Activated CD8-positive, alpha-beta memory T cell treated with anti-CD3 and anti-CD28 coated beads, Interleukin-2, amount 50 U/mL, for 1 hour (primary cell): Measurements from ENCODE around the gene DENND1B.
"Not testable (repeated sequence)": the region's sequence is repeated elsewhere in the genome, so short reads cannot be mapped to it uniquely, and the experiment has no call there.

Experiments
- DNase-seq: peaks from one replicate; pipeline ENCODE4 v3.0.0-alpha.2; 2020; ENCODE audit errors: extremely low read depth

Gene DENND1B

DNA sequence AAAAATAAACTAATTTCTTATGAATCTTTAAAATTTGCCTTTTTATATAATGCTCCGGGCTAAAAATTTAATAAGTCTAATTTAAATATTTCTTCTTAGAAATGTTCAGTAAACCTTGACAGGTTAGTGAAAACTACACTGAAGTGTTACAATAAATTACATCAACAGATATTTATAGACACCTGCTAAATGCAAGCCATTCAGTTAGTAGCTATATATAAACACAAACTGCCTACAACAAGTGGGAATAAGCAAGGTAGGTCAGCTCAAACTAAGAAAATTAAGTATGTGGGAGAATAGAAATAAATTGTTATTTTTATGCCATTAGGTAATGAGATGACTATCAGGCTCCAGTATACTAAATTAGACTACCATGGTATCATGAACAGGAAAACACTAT is 215.6 kb downstream of the DENND1B start:
- no peak for DNase-seq

DNA sequence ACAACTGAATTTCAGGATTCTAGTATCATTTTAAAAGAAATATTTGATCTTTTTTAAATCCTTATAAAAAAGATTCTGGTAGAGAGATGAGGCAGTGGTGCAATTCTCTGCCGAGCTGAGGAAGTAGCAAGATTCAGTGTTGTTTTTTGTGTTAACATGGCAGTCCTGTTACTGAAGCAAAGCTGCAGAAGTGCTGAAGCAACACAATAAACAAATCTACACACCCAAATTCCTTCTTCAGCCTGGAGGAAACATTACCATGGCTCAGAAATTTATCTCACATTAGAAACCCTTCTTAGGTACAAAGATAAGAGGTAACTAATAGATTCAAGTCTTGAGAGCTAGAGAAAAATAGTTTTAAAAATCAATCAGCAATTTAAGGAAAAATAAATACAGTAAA is 216.0 kb downstream of the DENND1B start:
- no peak for DNase-seq

GRCh38 chr1:197557302-197557701 is 218.0 kb downstream of the DENND1B start:
- no peak for DNase-seq

- no peak for DNase-seq
Measured at GRCh38 chr1:197553281-197553680, 222.0 kb downstream of the DENND1B start.

GRCh38 chr1:197546989-197547388 is 228.3 kb downstream of the DENND1B start:
- no peak for DNase-seq

GRCh38 chr1:197544553-197544952 is 230.7 kb downstream of the DENND1B start:
- no peak for DNase-seq

DNA sequence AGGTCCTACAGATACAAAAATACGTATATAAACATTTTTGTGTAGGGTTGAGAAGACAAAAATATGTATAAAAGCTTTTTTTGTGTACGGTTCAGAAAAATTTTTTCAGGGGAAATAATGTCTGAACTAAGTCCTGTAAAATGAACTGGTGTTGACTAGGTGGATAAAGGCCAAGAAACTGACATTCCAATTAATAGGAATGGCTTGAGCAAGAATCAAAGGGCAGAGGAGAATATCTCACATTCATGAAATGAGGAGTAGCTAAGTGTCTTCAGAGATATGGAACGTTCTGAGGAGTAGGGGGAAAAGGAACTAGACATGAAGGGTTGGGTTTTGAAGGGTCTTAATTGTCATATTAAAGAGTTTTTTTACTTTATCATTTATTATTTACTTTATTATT is 231.2 kb downstream of the DENND1B start:
- no peak for DNase-seq

DNA sequence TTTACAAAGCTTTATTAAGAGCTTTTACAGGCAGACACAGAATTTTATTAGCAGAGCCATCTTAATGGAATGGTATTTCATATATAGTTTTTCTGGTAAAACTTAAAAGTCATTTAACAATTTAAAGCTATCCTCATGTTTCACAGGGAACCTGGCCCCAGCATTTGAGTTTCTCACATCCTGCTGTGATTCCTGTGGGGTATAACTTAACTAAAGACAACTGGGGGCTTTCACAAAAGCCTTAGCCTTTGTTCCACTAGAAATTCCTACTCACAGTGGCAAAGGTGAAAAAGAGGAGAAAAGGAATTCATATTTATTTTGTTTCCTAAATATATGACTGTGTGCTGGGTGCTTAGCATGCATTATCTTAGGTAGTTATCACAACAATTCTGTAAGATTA is 233.9 kb downstream of the DENND1B start:
- DNase-seq, result no peak

- DNase-seq, result no peak
Measured at GRCh38 chr1:197526736-197527371, 248.4 kb downstream of the DENND1B start.

DNA sequence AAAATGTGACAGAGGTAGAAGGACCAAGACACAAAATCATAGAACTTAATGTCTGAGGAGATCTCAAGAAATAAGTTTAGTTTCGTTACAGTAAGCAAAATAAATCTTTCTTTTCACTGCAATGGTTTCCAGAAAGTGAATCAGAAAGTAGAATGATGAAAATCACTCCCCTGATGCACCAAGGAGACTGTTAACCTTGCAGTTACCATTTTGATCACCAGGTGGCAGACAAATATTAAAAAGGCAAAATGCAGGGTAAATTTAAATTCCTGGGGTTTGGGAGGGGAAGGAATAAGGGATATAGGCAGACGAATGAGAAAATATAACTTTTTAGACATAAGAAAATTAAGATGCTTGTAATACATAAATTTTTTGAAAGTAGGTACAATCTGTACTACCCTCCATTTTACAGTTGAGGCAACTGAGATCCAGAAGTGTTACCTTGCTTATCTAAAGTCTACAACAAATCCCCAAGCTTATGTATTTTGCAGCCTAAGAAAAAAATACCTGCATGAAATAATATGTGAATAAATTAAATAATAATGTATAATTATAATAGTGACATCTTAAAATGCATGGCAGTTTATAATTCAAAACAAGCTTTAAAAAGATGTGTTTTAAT is 254.1 kb downstream of the DENND1B start:
- DNase-seq, result peak; percentile 0

- no peak for DNase-seq
Measured at GRCh38 chr1:197519741-197520334, 255.4 kb downstream of the DENND1B start.

DNA sequence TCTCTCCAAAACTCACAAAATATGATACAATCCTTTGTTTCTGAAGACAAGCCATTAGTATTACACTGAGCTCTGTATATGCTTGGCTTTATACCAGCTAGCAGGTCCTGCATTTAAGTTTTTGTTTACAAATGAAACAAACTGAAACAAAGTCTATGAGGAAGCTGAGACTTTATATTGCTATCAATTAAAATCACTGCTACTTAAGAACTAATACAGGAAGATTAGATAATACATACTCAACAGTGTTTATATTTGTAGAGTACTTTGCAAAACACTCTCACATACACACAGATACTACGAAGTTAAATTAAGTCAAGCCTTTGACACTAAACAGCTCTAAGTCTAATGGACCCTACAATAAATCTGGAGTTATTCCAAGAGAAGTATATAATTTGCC is 259.9 kb downstream of the DENND1B start:
- DNase-seq, result no peak

- DNase-seq, result no peak
Measured at GRCh38 chr1:197510691-197511378, 264.4 kb downstream of the DENND1B start.

GRCh38 chr1:197496722-197497121 is 278.6 kb downstream of the DENND1B start:
- no peak for DNase-seq

DNA sequence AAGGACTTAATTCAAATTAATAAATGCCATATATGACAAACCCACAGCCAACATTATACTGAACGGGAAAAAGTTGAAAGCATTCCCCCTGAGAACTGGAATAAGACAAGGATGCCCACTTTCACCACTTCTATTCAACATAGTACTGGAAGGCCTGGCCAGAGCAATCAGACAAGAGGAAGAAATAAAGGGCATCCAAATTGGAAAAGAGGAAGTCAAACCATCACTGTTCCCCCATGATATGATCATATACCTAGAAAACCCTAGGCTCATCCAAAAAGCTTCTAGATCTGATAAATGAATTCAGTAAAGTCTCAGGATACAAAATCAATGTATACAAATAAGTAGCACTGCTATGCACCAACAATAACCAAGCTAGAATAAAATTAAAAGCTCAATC is 283.8 kb downstream of the DENND1B start:
- not testable (repeated sequence) for DNase-seq

DNA sequence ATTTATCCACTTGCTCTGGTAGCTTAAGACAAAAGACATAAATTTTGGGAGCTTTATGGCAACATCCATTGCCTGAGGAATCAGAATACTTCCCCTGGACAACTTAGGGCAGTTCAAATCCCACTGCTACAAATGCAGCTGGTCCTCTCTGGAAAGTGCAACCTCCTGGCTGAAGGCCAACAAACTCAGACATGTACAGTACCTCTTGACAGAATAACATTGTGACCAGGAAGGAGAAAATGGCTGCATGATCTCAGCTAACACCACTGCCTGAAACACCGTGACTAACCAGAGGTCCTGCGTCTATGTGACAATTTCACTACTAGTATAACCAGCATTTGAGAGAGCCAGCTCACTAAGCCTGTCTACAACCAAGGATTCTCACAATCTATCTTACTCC is 288.3 kb downstream of the DENND1B start:
- DNase-seq, result no peak

GRCh38 chr1:197485790-197486189 is 289.5 kb downstream of the DENND1B start:
- DNase-seq, result no peak

DNA sequence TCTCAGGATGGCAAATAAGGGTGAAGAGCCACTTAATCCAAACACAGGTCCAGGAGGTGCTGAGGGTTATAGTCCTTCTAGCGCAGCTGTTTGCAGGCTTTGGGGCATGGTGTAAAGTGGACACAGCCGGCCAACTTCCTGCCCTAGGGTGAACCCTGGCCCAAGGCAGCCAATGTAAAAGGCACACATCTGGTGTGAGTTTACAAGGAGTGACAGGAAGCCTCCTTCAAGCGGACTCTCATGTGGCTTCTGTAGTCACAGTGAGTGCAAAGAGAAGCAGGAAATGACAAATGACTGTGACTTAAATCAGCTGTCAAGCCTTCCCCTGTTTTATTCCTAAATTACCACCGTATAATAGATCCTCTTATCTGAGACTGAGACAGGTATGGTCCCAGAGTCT is 294.2 kb downstream of the DENND1B start:
- DNase-seq, result no peak

DNA sequence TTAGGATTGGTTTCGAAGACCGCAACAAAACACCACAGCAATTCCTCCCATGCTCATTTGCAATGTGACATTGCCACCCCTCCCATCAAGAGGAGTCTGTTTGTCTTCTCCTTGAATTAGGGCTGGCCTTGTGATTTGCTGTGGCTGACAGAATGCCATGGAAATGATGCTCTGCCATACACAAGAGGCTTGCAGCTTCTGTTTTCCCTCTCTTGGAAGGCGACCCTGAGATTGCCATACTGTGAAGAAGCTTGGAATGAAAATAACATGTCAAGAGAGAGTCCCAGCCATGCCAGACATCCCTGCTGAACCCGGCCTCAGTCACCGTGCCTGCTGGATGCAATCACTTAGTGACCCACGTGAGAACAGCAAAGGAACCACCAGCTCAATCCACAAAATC is 294.8 kb downstream of the DENND1B start:
- no peak for DNase-seq

GRCh38 chr1:197472141-197472540 is 303.1 kb downstream of the DENND1B start:
- no peak for DNase-seq

- DNase-seq, result no peak
Measured at GRCh38 chr1:197471248-197471985, 303.9 kb downstream of the DENND1B start.

DNA sequence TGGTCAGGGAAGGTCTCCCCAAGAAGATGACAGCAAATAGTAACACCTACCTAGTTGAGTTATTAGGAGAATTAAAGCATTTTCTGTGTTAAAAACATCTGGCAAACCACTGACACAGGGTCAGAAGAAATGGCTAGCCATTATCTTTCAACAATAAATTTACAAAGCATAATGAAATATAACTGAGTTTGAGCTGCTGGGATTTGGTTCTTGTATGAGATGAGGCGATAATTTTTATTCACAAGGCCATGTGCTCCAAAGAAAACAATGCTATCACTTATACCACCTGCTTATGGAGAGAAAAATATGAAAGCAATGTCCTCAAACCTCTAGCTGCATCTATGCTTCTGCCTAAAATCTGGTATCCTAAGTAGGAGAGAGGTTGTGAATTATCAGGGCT is 304.9 kb downstream of the DENND1B start:
- DNase-seq, result no peak
